ENCODE measurements around the gene GPD1L. TPM values are rescaled to one million over a fixed set of nuclear protein-coding genes. Genes with fewer than 3 reads are reported as not detected.
A peak's percentile ranks its signal among the peaks of the same experiment; 100 is the strongest.

Gene GPD1L
- total and polyA plus RNA-seq, 2 of the 13 experiments (the other 11 are each of a cell fraction or from before 2014, with no cell fraction given), result 4.9 to 13.7 TPM

DNA sequence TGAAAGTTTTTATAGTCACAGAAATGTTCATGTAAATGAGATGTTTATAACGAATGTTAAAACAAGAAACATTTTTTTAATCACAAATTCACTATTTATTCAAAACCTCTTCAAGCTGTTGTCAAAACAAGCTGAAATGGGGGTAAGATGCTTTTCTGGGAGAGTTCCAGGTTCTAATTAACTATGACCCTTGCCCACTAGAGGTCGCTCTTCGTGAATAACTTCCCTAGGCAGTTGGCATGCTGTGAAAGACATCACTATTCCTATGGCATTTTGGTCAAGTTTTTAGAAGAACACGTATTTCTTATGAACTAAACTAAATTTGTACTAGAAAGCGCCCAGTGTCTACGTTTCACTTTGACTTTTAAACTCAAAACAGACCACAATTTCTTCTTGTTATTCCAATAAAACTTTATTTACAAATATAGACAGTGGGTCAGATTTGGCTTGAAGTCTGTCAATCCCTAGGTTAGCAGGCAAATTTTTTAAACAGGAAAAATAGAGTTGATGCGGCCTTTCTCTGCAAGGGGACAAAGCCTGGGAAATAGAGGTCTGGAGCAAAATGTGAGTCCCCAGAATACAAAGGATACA is 69.3 kb downstream of the GPD1L start (continued):
- TF ChIP-seq, protein P1, sequence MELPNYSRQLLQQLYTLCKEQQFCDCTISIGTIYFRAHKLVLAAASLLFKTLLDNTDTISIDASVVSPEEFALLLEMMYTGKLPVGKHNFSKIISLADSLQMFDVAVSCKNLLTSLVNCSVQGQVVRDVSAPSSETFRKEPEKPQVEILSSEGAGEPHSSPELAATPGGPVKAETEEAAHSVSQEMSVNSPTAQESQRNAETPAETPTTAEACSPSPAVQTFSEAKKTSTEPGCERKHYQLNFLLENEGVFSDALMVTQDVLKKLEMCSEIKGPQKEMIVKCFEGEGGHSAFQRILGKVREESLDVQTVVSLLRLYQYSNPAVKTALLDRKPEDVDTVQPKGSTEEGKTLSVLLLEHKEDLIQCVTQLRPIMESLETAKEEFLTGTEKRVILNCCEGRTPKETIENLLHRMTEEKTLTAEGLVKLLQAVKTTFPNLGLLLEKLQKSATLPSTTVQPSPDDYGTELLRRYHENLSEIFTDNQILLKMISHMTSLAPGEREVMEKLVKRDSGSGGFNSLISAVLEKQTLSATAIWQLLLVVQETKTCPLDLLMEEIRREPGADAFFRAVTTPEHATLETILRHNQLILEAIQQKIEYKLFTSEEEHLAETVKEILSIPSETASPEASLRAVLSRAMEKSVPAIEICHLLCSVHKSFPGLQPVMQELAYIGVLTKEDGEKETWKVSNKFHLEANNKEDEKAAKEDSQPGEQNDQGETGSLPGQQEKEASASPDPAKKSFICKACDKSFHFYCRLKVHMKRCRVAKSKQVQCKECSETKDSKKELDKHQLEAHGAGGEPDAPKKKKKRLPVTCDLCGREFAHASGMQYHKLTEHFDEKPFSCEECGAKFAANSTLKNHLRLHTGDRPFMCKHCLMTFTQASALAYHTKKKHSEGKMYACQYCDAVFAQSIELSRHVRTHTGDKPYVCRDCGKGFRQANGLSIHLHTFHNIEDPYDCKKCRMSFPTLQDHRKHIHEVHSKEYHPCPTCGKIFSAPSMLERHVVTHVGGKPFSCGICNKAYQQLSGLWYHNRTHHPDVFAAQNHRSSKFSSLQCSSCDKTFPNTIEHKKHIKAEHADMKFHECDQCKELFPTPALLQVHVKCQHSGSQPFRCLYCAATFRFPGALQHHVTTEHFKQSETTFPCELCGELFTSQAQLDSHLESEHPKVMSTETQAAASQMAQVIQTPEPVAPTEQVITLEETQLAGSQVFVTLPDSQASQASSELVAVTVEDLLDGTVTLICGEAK (IDR thresholded peaks at IDR 0.05), result peak; percentile 43; the same call in 1 of the 2 replicates
- TF ChIP-seq, protein P1 (CRISPR knock-in tag; IDR thresholded peaks at IDR 0.05), result peak; percentile 39; the same call in 1 of the 2 replicates
- no peak for TF ChIP-seq MEIS2 (CRISPR knock-in tag; IDR thresholded peaks at IDR 0.05)
- TF ChIP-seq SMC3 (IDR thresholded peaks at IDR 0.05; ENCODE audit: low read length), result peak; percentile 65
- no peak for TF ChIP-seq ARHGAP35 (CRISPR knock-in tag; IDR thresholded peaks at IDR 0.05; ENCODE audit: borderline replicate concordance)
- TF ChIP-seq MIXL1 (CRISPR knock-in tag; IDR thresholded peaks at IDR 0.05), result peak; percentile 92
- TF ChIP-seq ZNF414 (CRISPR knock-in tag; IDR thresholded peaks at IDR 0.05), result no peak
